ENCODE results near the gene DOK3.

The DOK3 gene

GRCh38 chr5:177509381-177509951 is at the start of gene DOK3:
Gene DOK3, minus strand, starts transcription at chr5:177509826. Its CDS starts 286 bp downstream, at chr5:177509540.
- Histone ChIP-seq H3K4me3 (ENCODE audit: low read depth in 1 of 5, low read length in 5 of 5) (peak within 1 kb of the TSS; percentile 37 to 66 (median 54)), H3K9me3 (ENCODE audit: control insufficient read depth in 5 of 5, low read length in 5 of 5) (no peaks in the 10 kb centered on the region), H3K27ac (ENCODE audit: low read depth, low read length) (no peak within 1 kb of the TSS), H3K27me3 (ENCODE audit: control insufficient read depth in 5 of 5, insufficient read depth in 4 of 5, low read length in 5 of 5) (no peaks in the 10 kb centered on the region), H3K4me1 (ENCODE audit: control insufficient read depth in 5 of 5, insufficient read depth in 5 of 5, low read length in 5 of 5) (peaks cover 0 to 35% (median 13%) of the 10 kb centered on the region in 5 donors), H3K36me3 (ENCODE audit: control insufficient read depth in 5 of 5, insufficient read depth in 5 of 5, low read length in 5 of 5) (peaks cover 0 to 48% (median 40%) of the 10 kb centered on the region in 5 donors), H3K9ac (ENCODE audit: low read length in 5 of 5) (peak within 1 kb of the TSS in 2 of 5 donors; percentile 68 to 76)

- Histone ChIP-seq H3K4me3 (ENCODE audit: low read depth in 1 of 5, low read length in 5 of 5) (no peak overlapping the region), H3K9me3 (ENCODE audit: control insufficient read depth in 5 of 5, low read length in 5 of 5) (no peaks in the 10 kb centered on the region), H3K9ac (ENCODE audit: low read length in 5 of 5) (no peak overlapping the region), H3K36me3 (ENCODE audit: control insufficient read depth in 5 of 5, insufficient read depth in 5 of 5, low read length in 5 of 5) (no peaks in the 10 kb centered on the region), H3K27ac (ENCODE audit: low read depth, low read length) (no peak overlapping the region), H3K27me3 (ENCODE audit: control insufficient read depth in 5 of 5, insufficient read depth in 4 of 5, low read length in 5 of 5) (no peaks in the 10 kb centered on the region), H3K4me1 (ENCODE audit: control insufficient read depth in 5 of 5, insufficient read depth in 5 of 5, low read length in 5 of 5) (peaks cover 7 to 19% (median 16%) of the 10 kb centered on the region in 5 donors)
Measured at GRCh38 chr5:177557796-177558195, 48.2 kb upstream of the DOK3 start.

- Histone ChIP-seq H3K4me1 (ENCODE audit: control insufficient read depth in 5 of 5, insufficient read depth in 5 of 5, low read length in 5 of 5) (peaks cover 8 to 25% (median 22%) of the 10 kb centered on the region in 5 donors), H3K36me3 (ENCODE audit: control insufficient read depth in 5 of 5, insufficient read depth in 5 of 5, low read length in 5 of 5) (peaks cover 0 to 2% (median 0%) of the 10 kb centered on the region in 5 donors), H3K4me3 (ENCODE audit: low read depth in 1 of 5, low read length in 5 of 5) (no peak overlapping the region), H3K27ac (ENCODE audit: low read depth, low read length) (no peak overlapping the region), H3K9ac (ENCODE audit: low read length in 5 of 5) (no peak overlapping the region), H3K27me3 (ENCODE audit: control insufficient read depth in 5 of 5, insufficient read depth in 4 of 5, low read length in 5 of 5) (no peaks in the 10 kb centered on the region), H3K9me3 (ENCODE audit: control insufficient read depth in 5 of 5, low read length in 5 of 5) (no peaks in the 10 kb centered on the region)
Measured at GRCh38 chr5:177557041-177557647, 47.5 kb upstream of the DOK3 start.

- peaks cover 0 to 10% (median 4%) of the 10 kb centered on the region in 5 donors for H3K36me3 ChIP-seq (ENCODE audit: control insufficient read depth in 5 of 5, insufficient read depth in 5 of 5, low read length in 5 of 5)
- no peak overlapping the region for H3K9ac ChIP-seq (ENCODE audit: low read length in 5 of 5)
- no peaks in the 10 kb centered on the region for H3K9me3 ChIP-seq (ENCODE audit: control insufficient read depth in 5 of 5, low read length in 5 of 5)
- H3K27ac ChIP-seq (ENCODE audit: low read depth, low read length): no peak overlapping the region
- no peaks in the 10 kb centered on the region for H3K27me3 ChIP-seq (ENCODE audit: control insufficient read depth in 5 of 5, insufficient read depth in 4 of 5, low read length in 5 of 5)
- H3K4me1 ChIP-seq (ENCODE audit: control insufficient read depth in 5 of 5, insufficient read depth in 5 of 5, low read length in 5 of 5): peaks cover 8 to 27% (median 25%) of the 10 kb centered on the region in 5 donors
- H3K4me3 ChIP-seq (ENCODE audit: low read depth in 1 of 5, low read length in 5 of 5): no peak overlapping the region
Measured at GRCh38 chr5:177555665-177556064, 46.0 kb upstream of the DOK3 start.

- Histone ChIP-seq H3K9me3 (ENCODE audit: control insufficient read depth in 5 of 5, low read length in 5 of 5) (no peaks in the 10 kb centered on the region), H3K4me3 (ENCODE audit: low read depth in 1 of 5, low read length in 5 of 5) (peak overlapping the region in 3 of 5 donors; percentile 58 to 87 (median 86)), H3K27ac (ENCODE audit: low read depth, low read length) (no peak overlapping the region), H3K36me3 (ENCODE audit: control insufficient read depth in 5 of 5, insufficient read depth in 5 of 5, low read length in 5 of 5) (peaks cover 0 to 13% (median 4%) of the 10 kb centered on the region in 5 donors), H3K9ac (ENCODE audit: low read length in 5 of 5) (no peak overlapping the region), H3K4me1 (ENCODE audit: control insufficient read depth in 5 of 5, insufficient read depth in 5 of 5, low read length in 5 of 5) (peaks cover 8 to 30% (median 28%) of the 10 kb centered on the region in 5 donors), H3K27me3 (ENCODE audit: control insufficient read depth in 5 of 5, insufficient read depth in 4 of 5, low read length in 5 of 5) (no peaks in the 10 kb centered on the region)
Measured at GRCh38 chr5:177555228-177555627, 45.6 kb upstream of the DOK3 start.

- Histone ChIP-seq H3K9ac (ENCODE audit: low read length in 5 of 5) (peak within 1 kb of the TSS; percentile 44 to 94 (median 88)), H3K27me3 (ENCODE audit: control insufficient read depth in 5 of 5, insufficient read depth in 4 of 5, low read length in 5 of 5) (no peaks in the 10 kb centered on the region), H3K4me3 (ENCODE audit: low read depth in 1 of 5, low read length in 5 of 5) (peak within 1 kb of the TSS; percentile 80 to 89 (median 86)), H3K36me3 (ENCODE audit: control insufficient read depth in 5 of 5, insufficient read depth in 5 of 5, low read length in 5 of 5) (peaks cover 0 to 13% (median 4%) of the 10 kb centered on the region in 5 donors), H3K27ac (ENCODE audit: low read depth, low read length) (peak within 1 kb of the TSS; percentile 80), H3K4me1 (ENCODE audit: control insufficient read depth in 5 of 5, insufficient read depth in 5 of 5, low read length in 5 of 5) (peaks cover 8 to 30% (median 28%) of the 10 kb centered on the region in 5 donors), H3K9me3 (ENCODE audit: control insufficient read depth in 5 of 5, low read length in 5 of 5) (no peaks in the 10 kb centered on the region)
Measured at GRCh38 chr5:177554474-177555111, 45.0 kb upstream of the DOK3 start, which contains the start of gene FAM193B. Gene FAM193B, minus strand, starts transcription at chr5:177554563. Its CDS starts 105 bp downstream, at chr5:177554458.

- peak overlapping the region; percentile 80 for H3K27ac ChIP-seq (ENCODE audit: low read depth, low read length)
- H3K4me3 ChIP-seq (ENCODE audit: low read depth in 1 of 5, low read length in 5 of 5): peak overlapping the region; percentile 75 to 87 (median 80)
- peaks cover 0 to 16% (median 4%) of the 10 kb centered on the region in 5 donors for H3K36me3 ChIP-seq (ENCODE audit: control insufficient read depth in 5 of 5, insufficient read depth in 5 of 5, low read length in 5 of 5)
- peak overlapping the region; percentile 44 to 94 (median 88) for H3K9ac ChIP-seq (ENCODE audit: low read length in 5 of 5)
- peaks cover 8 to 30% (median 28%) of the 10 kb centered on the region in 5 donors for H3K4me1 ChIP-seq (ENCODE audit: control insufficient read depth in 5 of 5, insufficient read depth in 5 of 5, low read length in 5 of 5)
- no peaks in the 10 kb centered on the region for H3K9me3 ChIP-seq (ENCODE audit: control insufficient read depth in 5 of 5, low read length in 5 of 5)
- H3K27me3 ChIP-seq (ENCODE audit: control insufficient read depth in 5 of 5, insufficient read depth in 4 of 5, low read length in 5 of 5): no peaks in the 10 kb centered on the region
Measured at GRCh38 chr5:177553671-177554429, 44.2 kb upstream of the DOK3 start.

GRCh38 chr5:177552839-177553455 is 43.3 kb upstream of the DOK3 start:
- Histone ChIP-seq H3K27me3 (ENCODE audit: control insufficient read depth in 5 of 5, insufficient read depth in 4 of 5, low read length in 5 of 5) (no peaks in the 10 kb centered on the region), H3K9ac (ENCODE audit: low read length in 5 of 5) (peak overlapping the region; percentile 44 to 94 (median 88)), H3K27ac (ENCODE audit: low read depth, low read length) (peak overlapping the region; percentile 80), H3K4me3 (ENCODE audit: low read depth in 1 of 5, low read length in 5 of 5) (peak overlapping the region; percentile 75 to 87 (median 80)), H3K36me3 (ENCODE audit: control insufficient read depth in 5 of 5, insufficient read depth in 5 of 5, low read length in 5 of 5) (peaks cover 0 to 16% (median 4%) of the 10 kb centered on the region in 5 donors), H3K4me1 (ENCODE audit: control insufficient read depth in 5 of 5, insufficient read depth in 5 of 5, low read length in 5 of 5) (peaks cover 8 to 33% (median 32%) of the 10 kb centered on the region in 5 donors), H3K9me3 (ENCODE audit: control insufficient read depth in 5 of 5, low read length in 5 of 5) (no peaks in the 10 kb centered on the region)

- H3K4me1 ChIP-seq (ENCODE audit: control insufficient read depth in 5 of 5, insufficient read depth in 5 of 5, low read length in 5 of 5): peaks cover 12 to 56% (median 53%) of the 10 kb centered on the region in 5 donors
- no peak overlapping the region for H3K9ac ChIP-seq (ENCODE audit: low read length in 5 of 5)
- peaks cover 0 to 18% (median 4%) of the 10 kb centered on the region in 5 donors for H3K36me3 ChIP-seq (ENCODE audit: control insufficient read depth in 5 of 5, insufficient read depth in 5 of 5, low read length in 5 of 5)
- no peaks in the 10 kb centered on the region for H3K9me3 ChIP-seq (ENCODE audit: control insufficient read depth in 5 of 5, low read length in 5 of 5)
- H3K27me3 ChIP-seq (ENCODE audit: control insufficient read depth in 5 of 5, insufficient read depth in 4 of 5, low read length in 5 of 5): no peaks in the 10 kb centered on the region
- H3K4me3 ChIP-seq (ENCODE audit: low read depth in 1 of 5, low read length in 5 of 5): no peak overlapping the region
- H3K27ac ChIP-seq (ENCODE audit: low read depth, low read length): no peak overlapping the region
Measured at GRCh38 chr5:177550122-177550521, 40.5 kb upstream of the DOK3 start.
